Activated gamma-delta T cell treated with anti-CD3 and anti-CD28 coated beads, Interleukin-2, amount 50 U/mL, for 16 hours (primary cell): ENCODE results near the gene LSM14B.
"Not testable (repeated sequence)": the region's sequence is repeated elsewhere in the genome, so short reads cannot be mapped to it uniquely, and the experiment has no call there.

ENCODE experiments used
- DNase-seq: peaks from one replicate; pipeline ENCODE4 v3.0.0-alpha.2; 2020; ENCODE audit warnings: low read depth

The LSM14B gene

DNA sequence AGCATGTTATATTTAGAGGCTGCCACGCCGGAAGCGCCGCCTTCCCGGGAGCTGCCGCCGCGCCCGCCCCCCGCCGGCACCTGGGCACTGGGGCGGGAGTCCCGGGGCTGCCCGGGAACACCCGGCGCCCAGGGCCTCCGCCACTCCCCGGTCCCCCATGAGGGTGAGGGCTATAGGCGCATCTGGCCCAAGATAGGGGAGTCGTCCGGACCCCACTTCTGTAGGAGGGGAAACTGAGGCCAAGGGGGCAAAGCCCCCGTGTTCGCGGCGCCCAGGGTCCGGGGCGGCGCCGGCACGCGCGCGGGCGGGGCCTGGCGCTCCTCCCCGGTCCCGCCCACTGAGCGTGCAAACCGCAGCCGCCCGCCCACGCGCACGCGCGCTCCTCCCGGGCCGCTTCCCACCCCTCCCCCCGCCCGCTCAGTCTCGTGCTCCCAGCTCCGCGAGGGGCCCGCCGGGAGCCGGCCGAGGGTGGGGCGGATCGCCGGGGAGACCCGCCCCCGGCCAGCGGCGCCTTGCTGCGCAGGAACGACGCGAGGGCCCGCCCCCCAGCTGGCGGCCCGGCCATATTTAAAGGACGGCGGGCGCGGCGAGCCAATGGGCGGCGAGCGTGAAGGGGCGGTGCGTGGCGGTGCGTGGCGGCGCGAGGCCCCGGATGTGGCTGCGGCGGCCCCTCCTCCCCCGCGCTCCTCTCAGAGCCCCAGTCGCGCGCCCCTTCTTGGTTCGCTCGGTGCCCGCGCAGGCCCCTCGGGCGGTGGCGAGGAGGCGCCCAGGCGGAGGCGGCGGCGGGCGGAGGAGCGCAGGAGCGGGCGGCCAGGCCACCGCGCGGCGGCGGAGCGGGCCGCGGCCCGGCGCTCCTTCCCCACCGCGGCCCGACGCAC, at the start of gene LSM14B:
LSM14B (plus strand) TSS at position 700 of the 878 bp plus-strand sequence. CDS start 192 bp downstream, outside the sequence.
- DNase-seq, result peak; percentile 92

- DNase-seq, result no peak
These were observed 49.0 kb upstream of the LSM14B start for GRCh38 chr20:62073323-62073722.

DNA sequence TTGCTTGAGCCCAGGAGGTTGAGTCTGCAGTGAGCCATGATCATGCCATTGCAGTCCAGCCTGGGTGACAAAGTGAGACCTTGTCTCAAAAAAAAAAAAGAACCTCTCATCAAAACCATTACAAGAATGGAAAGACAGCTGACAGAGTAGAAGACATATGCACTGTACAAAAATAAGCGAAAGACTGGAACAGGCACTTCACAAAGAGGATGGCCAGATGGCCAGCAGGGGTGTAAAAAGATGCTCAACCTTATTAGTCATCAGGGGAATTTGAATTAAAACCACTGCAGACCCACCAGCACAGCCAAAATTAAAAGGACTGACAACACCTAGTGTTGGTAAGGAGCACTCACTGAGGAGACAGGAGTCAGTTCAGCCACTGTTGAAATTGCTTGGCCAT, 43.1 kb upstream of the LSM14B start:
- DNase-seq, result no peak

DNA sequence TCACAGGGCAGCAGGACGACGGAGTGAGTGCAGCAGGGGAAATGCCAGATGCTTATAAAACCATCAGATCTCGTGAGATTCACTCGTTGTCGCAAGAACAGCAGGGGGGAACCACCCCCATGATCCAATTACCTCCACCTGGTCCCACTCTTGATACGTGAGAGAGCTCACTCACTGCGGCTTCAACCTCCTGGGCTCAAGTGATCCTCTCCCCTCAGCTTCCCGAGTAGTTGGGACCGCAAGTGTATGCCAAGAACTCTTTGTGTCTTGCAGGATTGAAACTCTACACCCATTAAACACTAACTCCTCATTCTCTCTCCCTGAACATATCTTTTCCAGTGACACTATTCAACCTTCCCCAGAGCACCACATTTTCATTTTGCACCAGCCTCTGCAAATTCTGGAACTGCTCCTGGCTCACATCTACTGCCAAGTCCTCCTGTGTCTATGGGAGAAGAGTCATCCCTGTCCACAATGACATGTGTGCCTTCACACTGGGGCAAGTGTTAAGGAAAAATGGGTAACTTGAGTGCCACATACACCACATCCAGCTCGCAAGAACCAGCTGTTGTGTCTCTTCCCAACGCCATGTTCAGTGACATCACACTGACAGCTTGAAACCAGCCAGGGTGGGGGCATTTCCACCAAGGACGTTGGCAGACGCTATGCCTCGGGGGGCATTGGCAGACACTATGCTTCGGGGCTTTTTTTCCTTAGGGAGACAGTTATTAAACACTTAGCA, 41.9 kb upstream of the LSM14B start:
- DNase-seq, result no peak

DNA sequence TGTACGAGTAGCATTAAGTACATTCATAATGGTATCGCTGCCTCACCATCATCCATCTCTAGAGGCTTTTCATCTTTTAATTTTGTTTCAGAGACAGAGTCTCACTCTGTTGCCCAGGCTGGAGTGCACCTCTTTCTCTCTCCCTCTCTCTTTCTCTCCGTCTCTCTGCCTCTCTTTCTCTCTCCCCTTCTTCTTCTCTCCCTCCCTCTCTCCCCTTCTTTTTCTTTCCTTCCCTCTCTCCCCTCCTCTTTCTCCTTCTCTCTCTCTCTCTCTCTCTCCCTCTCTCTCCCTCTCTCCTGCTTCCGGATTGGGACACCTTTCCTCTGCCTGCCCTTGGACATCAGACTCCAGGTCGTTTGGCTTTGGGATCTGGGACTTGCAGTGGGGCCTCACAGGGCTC, 39.0 kb upstream of the LSM14B start:
- no peak for DNase-seq

DNA sequence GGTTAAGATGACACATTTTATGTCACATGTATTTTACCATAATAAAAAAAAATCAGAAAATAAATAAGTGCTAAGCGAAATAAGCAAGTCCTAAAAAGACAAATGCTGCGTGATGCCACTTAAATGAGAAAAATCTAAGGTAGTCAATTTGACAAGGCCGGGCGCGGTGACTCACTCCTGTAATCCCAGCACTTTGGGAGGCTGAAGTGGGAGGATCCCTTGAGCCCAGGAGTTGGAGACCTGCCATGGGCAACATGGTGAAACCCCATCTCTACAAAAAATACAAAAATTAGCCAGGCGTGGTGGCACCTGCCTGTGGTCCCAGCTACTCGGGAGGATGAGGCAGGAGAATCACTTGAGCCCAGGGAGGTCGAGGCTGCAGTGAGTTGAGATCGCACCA, 38.1 kb upstream of the LSM14B start:
- DNase-seq, result not testable (repeated sequence)

GRCh38 chr20:62085206-62085605, 37.1 kb upstream of the LSM14B start:
- DNase-seq, result no peak

- no peak for DNase-seq
These were observed 35.0 kb upstream of the LSM14B start for GRCh38 chr20:62087227-62087626.

GRCh38 chr20:62087632-62088031, 34.6 kb upstream of the LSM14B start:
- no peak for DNase-seq

GRCh38 chr20:62088258-62089127, 33.8 kb upstream of the LSM14B start:
- no peak for DNase-seq

DNA sequence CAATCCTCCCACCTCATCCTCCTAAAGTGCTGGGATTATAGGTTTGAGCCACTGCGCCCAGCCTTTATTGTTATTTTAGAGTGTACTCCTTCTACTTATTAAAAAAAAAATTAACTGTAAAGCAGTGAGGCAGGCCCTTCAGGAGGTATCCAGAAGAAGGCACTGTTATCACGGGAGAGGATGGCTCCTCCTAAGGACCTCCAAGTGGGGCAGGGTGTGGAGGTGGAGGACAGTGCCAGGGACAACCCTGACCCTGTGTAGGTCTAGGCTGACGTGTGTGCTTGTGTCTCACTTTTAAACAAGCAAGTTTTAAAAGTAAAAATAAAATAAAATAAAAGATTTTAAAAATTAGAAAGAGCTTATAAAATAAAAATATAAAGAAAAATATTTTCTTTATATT, 32.9 kb upstream of the LSM14B start:
- DNase-seq, result no peak

- DNase-seq, result no peak
These were observed 25.6 kb upstream of the LSM14B start for GRCh38 chr20:62096421-62097380.

GRCh38 chr20:62097881-62098407, 24.3 kb upstream of the LSM14B start:
- no peak for DNase-seq

- no peak for DNase-seq
These were observed 21.2 kb upstream of the LSM14B start for GRCh38 chr20:62101078-62101477.

- no peak for DNase-seq
These were observed 18.6 kb upstream of the LSM14B start for GRCh38 chr20:62103508-62104233.

- DNase-seq, result no peak
These were observed 18.0 kb upstream of the LSM14B start for GRCh38 chr20:62104234-62104789.

GRCh38 chr20:62104791-62105345, 17.4 kb upstream of the LSM14B start:
- no peak for DNase-seq

GRCh38 chr20:62105592-62105991, 16.7 kb upstream of the LSM14B start:
- no peak for DNase-seq

DNA sequence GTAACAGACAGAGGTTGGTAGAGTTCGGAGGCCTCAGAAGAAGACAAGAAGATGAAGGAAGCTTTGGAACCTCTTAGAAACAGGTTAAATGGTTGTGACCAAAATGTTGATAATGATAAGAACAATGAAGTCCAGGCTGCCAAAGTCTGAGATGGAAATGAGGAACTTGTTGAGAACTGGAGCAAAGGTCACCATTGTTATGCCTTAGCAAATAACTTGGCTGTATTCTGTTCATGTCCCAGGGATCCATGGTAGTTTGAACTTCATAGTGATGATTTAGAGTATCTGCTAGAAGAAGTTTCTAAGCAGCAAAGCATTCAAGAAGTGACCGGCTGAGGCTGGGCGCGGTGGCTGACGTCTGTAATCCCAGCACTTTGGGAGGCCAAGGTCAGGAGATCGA, 11.1 kb upstream of the LSM14B start:
- no peak for DNase-seq
